H1 (cell line): ENCODE measurements around the gene MYLK4. TPM values are rescaled to one million over a fixed set of nuclear protein-coding genes. Genes with fewer than 3 reads are reported as not detected.

Experiments
- RAD21 ChIP-seq, 2 experiments: IDR thresholded peaks in 1 of 2; conservative IDR thresholded peaks in 1 of 2; 2 replicates each; pipeline ENCODE4 v1.6.1; 2011; ENCODE audit warnings: low read depth in 2 of 2, low read length in 2 of 2, improper control_type of control experiment in 1 of 2, inconsistent platforms in 1 of 2, mild to moderate bottlenecking in 1 of 2, moderate library complexity in 1 of 2
- polyA plus RNA-seq, 7 experiments: library from polyadenylated mRNA; depleted of rRNA in 3 of 7; stranded (reverse) in 5 of 7; unstranded in 2 of 7; fragments of >200 nt in 5 of 7; fragments of 200-250 nt in 2 of 7; gene quantifications; 1 replicate in 5 of 7; 2 replicates in 1 of 7; 4 replicates in 1 of 7; pipeline versions ENCODE4 v1.2.1 to v1.2.3, GENCODE V29; 2011 to 2013; ENCODE audit warnings: missing spikeins in 2 of 7, mixed read lengths in 2 of 7
- total RNA-seq: library from RNA; stranded (reverse); fragmentation: NEBNext Ultra II Directional; extraction: Animal tissue kit (Norgen Biotek cat#: 25700); gene quantifications from 2 replicates; pipeline ENCODE4 v1.2.1, GENCODE V29; 2021

MYLK4 gene
- total and polyA plus RNA-seq, 2 of the 8 experiments (the other 6 are each of a cell fraction or from before 2014, with no cell fraction given) = 0.11 to 0.17 TPM

- TF ChIP-seq RAD21 (IDR thresholded peaks at IDR 0.05 in 1 of 2, conservative IDR thresholded peaks at IDR 0.05 in 1 of 2; ENCODE audit: low read depth in 2 of 2, low read length in 2 of 2) = peak; percentile 85 to 91
- TF ChIP-seq, all 59 proteins: peak for 16
Measured at GRCh38 chr6:2634139-2634964, 116.4 kb downstream of the MYLK4 start (continued).
